22Rv1 (cell line): ENCODE results near the gene IFT88.

Source experiments
- CTCF ChIP-seq: fragments of 450-650 bp; IDR thresholded peaks from 2 replicates; pipeline ENCODE4 v1.5.1; 2017; ENCODE audit warnings: mild to moderate bottlenecking
- ZFX ChIP-seq: fragments of 450-650 bp; IDR thresholded peaks from 2 replicates; pipeline ENCODE4 v1.6.1; 2017; ENCODE audit warnings: antibody characterized with exemption, borderline replicate concordance

- no peak for TF ChIP-seq CTCF
- no peak for TF ChIP-seq ZFX
Observed at GRCh38 chr13:20573636-20574035, 6.7 kb downstream of the IFT88 start.
